ENCODE results near the gene TMEM150A.

The TMEM150A gene

DNA sequence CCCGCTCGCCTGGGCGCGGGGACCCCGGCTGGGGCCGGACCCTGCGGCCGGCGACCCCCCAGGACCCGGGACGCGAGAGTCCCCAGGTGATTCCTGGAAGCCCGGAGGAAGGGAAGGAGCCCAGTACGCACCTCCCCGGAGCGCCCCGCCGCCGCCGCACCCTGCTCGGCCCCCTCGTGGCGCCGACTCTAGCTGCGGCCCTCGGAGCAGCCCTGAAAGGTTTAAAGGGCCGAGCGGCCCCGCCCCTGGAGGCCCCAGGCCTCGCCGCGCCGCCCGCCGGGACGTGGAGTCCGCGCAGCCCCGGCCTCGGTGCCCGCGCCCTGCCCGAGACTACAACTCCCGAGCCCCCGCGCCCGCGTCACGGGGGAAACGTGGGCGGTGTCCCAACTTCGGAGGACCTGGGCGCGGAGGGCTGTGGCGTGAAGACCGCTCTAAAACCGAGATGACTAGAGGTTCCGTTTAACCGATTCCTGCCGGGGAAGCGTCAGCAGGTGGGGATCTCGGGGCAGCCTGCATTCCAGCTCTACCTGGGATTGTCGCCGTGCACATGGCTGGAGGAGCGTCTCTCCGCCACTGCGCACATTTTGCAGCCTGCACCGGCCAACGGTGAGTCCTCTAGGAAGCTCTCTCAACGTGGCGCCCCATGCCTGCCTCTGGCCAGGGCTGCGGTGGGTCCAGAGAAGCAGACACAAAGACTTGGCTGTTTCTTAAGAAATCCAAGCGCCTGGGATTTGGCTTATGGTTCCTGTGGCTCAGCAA is at the start of gene TMEM150A:
Gene TMEM150A (minus strand): TSS at position 223 of the 759 bp plus-strand sequence. CDS start 750 bp downstream, outside the sequence.
- H3K4me3 ChIP-seq (ENCODE audit: low read depth, low read length): peak within 1 kb of the TSS; percentile 84
- no peak for TF ChIP-seq CTCF (IDR thresholded peaks at IDR 0.05; ENCODE audit: low read depth, low read length)

GRCh38 chr2:85652056-85652455 is 49.6 kb upstream of the TMEM150A start:
- H3K4me3 ChIP-seq (ENCODE audit: low read depth, low read length): no peak overlapping the region
- no peak for TF ChIP-seq CTCF (IDR thresholded peaks at IDR 0.05; ENCODE audit: low read depth, low read length)

- no peak for TF ChIP-seq CTCF (IDR thresholded peaks at IDR 0.05; ENCODE audit: low read depth, low read length)
- no peak overlapping the region for H3K4me3 ChIP-seq (ENCODE audit: low read depth, low read length)
Observed at GRCh38 chr2:85651097-85651496, 48.6 kb upstream of the TMEM150A start.

- H3K4me3 ChIP-seq (ENCODE audit: low read depth, low read length): no peak overlapping the region
Observed at GRCh38 chr2:85650456-85650855, 48.0 kb upstream of the TMEM150A start.

GRCh38 chr2:85649201-85650190 is 47.0 kb upstream of the TMEM150A start:
- no peak for TF ChIP-seq CTCF (IDR thresholded peaks at IDR 0.05; ENCODE audit: low read depth, low read length)
- H3K4me3 ChIP-seq (ENCODE audit: low read depth, low read length): no peak overlapping the region

More at GRCh38 chr2:85650456-85650855, 48.0 kb upstream of the TMEM150A start:
- no peak for TF ChIP-seq CTCF (IDR thresholded peaks at IDR 0.05; ENCODE audit: low read depth, low read length)

DNA sequence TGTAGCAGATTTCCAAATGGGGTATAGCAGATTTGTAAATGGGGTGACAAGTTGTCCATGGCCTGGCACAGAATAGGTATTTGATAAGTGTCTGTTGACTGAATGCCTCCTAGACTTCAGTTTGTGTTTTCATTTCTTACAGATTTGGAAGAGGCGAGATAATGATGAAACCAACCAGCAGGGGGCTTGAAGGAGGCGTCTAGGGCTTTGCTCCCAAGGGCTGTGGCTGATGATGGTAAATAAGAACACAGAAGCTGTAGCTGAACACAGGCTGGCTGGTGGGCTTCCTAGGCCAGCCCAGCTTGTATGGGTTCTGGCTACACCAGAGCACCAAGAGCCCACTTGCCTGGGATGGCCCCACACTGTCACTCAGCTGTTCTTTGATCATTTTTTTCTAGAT is 46.1 kb upstream of the TMEM150A start:
- no peak overlapping the region for H3K4me3 ChIP-seq (ENCODE audit: low read depth, low read length)
- TF ChIP-seq CTCF (IDR thresholded peaks at IDR 0.05; ENCODE audit: low read depth, low read length): peak; percentile 42; the same call in 1 of the 2 replicates
